GM19328 (cell line): ENCODE measurements around the gene SH3BP2.

Source experiments
- ATAC-seq: cut with Tn5 transposase; IDR thresholded peaks from one replicate; pipeline ENCODE4 v1.9.1; 2021; ENCODE audit warnings: mild to moderate bottlenecking, moderate library complexity; ENCODE audit not compliant: unreplicated experiment

The SH3BP2 gene

DNA sequence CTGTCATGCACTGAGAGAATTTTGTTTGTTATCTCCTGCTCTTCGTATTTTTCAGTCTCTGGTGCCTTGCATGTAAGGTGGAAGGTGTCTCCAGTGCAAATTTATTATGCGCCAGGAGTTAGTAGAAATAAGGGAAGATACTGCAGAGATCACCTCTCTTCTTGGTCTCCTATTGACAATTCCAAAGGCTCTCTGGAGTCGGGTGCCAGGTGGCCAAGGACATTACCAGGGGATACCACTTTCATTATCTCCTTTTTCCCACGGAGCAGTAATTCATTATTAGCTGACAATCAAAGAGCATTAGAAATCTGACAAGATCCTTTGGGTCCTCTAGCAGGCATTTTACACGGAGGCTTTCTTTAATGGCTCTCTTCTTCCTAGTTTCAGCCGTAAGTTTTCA, 76.8 kb downstream of the SH3BP2 start:
- ATAC-seq, result no peak

DNA sequence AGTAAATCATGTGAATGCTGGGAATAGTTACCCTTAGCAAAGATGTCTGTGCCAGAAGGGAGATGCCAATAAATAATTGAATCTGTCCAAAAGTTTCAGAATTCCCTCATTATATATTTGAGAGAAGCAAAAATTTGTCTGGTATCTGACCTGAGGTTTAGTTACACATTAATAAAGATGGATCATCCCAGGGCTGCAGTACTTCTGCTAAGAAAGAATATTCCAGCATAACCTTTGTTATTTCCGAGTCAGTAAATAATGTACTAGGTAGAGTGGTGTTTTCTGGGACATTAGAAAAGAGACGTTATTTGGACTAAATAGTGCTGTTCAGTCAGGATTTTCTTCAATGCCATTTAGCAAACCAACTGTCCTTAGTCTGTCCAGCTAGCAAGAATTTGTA, 77.2 kb downstream of the SH3BP2 start:
- ATAC-seq, result no peak

DNA sequence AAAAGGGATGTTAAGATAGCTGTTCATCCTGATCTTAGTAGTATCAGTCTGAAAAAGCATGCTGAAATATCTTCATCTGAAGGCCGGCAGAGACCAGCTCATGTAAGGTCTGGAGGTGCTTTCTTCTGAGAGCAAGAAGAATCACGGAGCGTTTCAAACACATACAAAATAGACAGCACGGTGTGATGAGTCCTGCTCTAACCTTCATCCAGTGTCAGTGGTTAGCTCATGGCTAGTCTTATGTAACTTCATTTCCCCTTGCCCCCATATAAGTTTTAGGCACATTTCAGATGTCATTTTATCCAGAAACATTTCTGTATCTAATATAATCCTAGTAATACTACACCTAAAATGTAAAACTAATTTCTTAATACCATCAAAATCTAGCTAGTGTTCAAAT, 78.6 kb downstream of the SH3BP2 start:
- no peak for ATAC-seq

DNA sequence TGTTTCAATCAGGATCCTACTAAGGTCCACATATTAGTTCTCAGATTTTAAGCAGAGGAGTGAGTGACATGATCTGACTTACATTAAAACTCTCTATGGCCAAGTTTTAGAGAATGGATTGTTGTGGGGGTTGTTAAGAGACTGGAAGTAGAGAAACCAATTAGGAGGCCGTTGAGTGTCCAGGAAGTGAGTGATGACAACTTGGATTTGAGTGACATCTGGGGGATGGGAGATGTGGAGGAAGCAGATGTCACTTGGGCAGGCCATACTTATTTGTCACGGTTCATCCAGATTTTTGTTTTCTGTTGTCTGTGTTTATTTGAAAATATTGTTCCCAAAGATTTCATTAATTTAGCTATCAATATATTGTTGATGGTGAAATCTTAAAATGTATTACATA, 79.0 kb downstream of the SH3BP2 start:
- no peak for ATAC-seq

DNA sequence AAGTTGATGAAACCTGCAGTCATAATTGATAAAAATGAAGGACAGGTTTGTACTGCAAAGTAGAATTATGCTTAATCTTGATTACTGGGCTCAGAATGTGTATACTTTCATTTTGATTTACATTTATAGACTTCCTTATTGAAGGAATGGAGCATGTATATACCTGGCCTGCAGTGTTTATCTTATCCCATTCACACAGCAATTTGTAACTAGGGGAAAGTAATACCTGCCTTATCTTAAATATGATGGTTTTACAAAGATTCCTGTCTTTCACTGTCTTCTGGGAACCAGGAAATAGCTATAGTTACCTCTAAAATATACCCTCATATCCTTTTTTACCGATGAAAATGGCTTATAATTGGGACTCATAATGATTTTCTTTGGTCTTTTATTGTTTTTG, 80.4 kb downstream of the SH3BP2 start:
- no peak for ATAC-seq

DNA sequence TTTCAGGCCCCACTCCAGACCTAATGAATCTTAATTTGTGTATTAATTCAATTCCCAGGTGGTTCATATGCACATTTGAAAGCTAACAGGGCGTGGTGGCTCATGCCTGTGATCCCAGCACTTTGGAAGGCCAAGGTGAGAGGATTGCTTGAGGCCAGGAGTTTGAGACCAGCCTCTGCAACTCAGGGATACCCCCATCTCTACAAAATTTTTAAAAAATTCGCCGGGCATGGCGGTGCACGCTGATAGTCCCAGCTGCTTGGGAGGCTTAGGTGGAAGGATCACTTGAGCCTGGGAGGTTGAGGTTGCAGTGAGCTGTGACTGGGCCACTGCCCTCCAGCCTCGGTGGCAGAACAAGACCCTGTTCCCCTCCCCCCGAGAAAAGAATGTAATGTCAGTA, 82.0 kb downstream of the SH3BP2 start:
- no peak for ATAC-seq

DNA sequence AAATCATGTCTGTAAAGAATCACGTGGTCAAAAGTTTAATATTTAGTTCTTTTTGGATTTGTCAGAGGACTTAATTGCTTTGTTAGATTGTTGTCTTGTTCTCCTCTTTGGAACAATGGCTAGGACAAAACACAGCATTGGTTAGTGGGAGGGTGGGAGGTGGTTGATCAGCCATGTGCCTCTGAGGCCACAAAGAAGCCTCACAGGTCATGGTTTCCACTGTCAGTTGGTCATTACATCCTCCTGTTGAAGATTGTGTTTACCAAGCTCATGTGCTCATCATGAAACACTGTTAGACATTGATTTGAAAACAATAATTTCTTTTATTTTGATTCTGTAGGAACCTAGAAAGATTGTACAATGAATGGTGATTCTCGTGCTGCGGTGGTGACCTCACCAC, 82.7 kb downstream of the SH3BP2 start:
- no peak for ATAC-seq

DNA sequence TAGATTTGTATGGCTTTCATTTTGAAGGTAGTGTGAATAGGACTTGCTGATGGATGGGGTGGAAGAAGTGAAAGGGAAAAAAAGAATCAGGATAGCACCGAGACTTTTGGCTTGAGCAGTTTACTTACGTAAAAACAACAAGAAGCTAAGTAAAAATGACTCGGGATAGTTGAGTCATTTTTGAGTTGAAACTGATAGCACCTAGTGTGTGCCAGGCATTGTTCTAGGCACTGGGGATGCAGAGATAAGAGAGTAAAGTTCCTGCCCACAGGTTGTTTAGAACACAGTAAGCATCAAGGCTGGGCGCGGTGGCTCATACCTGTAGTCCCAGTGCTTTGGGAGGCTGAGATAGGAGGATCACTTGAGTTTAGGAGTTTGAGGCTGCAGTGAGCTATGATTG, 85.5 kb downstream of the SH3BP2 start:
- no peak for ATAC-seq

DNA sequence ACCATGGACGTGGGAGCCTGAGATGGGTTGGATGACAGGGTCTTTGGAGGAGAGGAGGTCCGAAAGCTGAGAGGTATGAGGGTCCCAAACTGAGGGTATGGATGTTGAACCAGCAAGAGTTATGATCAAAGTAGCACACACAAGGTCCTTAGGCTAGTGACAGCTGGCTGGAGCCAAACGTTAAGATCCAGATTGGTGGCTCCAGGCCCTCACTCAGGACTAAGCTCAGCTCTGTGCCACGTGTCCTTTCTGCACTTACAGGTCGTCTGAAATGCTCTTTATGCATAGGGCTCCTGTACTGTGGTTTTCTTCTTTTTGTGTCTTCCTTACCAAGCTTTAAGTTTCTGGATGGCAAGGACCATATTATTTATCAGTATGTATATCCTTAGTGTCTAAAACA, 86.1 kb downstream of the SH3BP2 start:
- ATAC-seq, result no peak

DNA sequence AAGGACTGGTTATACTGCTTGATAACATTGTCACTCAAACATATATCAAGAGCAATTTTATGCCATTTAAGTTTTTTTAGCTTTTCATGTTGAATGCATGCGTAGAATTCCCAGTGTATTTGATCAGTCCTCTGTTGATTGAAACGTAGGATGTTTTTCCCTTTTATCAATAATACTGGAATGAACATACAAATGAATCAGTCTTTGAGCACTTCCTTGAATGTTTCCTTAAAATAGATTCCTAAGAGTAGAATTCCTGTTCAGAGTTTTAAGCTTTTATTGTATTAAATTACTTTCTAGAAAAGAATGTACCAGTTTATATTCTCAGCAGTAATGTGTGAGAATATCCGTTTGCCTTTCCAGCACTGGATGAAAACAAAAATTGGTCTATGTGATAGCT, 88.5 kb downstream of the SH3BP2 start:
- ATAC-seq, result no peak

DNA sequence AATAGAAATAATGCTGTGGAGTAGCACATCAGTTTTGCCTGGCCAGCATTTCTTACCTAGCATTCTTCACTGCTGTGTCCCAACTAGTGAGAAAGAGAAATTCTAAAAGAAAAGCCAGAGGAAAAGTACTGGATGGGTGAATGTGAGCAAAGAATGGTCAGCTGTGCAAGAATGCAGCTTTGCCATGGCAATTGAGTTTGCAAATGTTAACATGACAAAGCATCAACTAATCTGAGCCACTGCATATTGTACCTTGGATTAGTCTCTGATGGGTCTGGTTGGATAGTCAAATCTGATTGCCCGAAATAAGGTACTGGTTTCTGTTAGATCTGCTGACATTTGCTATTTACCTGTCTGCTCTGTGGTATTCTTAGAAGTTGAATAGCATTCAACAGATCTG, 89.5 kb downstream of the SH3BP2 start:
- no peak for ATAC-seq

DNA sequence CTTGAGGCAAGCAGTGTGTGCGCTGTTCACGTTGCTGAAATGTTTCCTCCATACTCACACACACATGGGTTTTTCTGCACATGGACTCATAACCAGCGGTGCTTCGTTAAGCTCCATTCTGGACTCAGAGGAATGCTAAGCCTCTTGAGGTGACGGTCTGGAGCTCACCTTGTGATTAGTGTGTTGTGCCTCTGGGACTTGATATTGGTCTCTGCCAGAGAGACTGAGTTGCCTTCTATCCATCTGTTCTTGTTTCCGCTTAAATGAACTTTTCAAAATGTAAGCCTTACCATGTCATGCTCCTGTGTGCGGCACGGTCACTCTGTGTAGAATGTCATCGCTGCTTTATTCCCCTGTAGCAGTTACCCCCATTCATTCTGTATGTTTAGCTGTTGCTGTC, 93.3 kb downstream of the SH3BP2 start:
- no peak for ATAC-seq

DNA sequence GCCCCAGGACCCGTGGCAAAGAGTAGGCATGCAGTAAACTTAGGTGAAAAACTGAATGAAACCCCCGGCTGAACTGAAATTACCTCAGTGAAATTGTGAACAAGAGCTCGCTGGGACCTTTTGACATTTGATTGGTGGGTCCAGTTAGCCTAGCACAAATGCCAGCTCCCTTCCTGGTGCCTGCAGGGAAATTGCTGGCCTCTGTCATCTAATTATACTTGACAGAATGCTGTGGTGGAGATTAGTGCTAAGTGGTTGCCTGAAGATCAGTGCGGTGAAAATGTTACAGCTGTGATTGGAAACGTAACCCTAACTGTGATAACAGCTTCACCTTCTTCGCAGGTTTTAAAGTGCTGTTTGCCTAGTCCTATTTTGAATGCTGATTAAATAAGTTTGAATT, 93.7 kb downstream of the SH3BP2 start:
- no peak for ATAC-seq

DNA sequence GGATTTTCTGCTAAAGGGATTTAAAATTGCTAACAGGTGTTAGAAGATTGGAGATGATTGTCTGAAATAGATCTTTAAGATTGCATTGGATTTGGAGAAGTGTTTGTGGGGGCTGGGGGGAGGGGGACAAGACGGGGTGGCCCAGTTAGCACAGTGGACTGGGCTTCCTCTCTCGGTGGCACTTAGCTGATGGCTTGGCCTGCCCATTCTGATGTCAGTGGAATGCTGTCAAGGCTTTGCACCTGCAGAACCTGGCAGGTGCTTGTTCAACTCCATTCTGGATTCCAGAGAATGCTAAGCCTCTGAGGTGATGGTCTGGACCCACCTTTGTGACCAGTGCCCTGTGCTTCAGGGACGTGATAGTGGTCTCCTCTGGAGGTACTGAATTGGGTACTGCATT, 94.5 kb downstream of the SH3BP2 start:
- ATAC-seq, result no peak

DNA sequence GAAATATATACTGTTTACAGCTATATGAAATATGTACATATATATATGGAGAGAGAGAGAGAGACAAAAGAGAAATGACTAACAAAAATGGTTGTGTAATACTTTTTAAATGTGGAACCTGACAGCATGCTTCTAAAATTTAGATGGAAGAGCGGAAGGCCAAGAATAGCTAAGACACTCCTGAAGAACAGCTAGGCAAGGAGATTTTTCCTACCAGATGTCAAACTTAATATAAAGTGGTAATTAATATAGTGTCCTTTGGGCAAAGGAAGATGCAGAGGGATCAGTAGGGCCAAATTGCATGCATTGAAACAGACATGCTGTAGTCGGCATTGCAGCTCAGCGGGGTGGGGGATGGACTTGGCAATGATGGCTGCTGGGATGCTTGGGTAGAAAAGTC, 96.0 kb downstream of the SH3BP2 start:
- ATAC-seq, result no peak
